ENCODE data around the gene HMG20B.

Gene HMG20B

GRCh38 chr19:3585301-3586126 lies 12.8 kb downstream of the HMG20B start, which contains the start of gene GIPC3:
Gene GIPC3 (plus strand): TSS chr19:3585478. CDS start chr19:3585598, 120 bp downstream.
- no peak for DNase-seq

DNA sequence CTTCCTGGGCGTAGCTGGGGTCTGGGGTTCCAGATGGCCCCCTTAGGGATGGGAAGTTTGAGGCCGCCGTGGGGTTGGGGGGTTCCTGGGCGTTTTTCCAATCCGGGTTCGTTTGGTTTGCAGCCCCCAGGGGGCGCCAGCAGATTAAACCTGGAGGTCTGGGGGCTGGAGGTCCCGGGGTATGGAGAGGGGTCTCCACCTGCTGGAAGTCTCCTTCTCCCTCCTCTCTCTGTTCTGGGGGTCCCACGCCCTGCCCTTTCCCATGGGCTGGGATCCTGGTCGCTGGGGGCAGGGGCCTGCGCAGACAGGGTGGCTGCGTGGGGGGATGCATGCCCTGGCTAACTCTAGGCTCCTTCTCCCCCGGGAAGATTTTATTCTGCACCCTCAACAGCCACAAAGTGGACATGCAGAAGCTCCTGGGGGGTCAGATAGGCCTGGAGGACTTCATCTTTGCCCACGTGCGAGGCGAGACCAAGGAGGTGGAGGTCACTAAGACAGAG lies 13.4 kb downstream of the HMG20B start:
- peak; percentile 45 for DNase-seq

DNA sequence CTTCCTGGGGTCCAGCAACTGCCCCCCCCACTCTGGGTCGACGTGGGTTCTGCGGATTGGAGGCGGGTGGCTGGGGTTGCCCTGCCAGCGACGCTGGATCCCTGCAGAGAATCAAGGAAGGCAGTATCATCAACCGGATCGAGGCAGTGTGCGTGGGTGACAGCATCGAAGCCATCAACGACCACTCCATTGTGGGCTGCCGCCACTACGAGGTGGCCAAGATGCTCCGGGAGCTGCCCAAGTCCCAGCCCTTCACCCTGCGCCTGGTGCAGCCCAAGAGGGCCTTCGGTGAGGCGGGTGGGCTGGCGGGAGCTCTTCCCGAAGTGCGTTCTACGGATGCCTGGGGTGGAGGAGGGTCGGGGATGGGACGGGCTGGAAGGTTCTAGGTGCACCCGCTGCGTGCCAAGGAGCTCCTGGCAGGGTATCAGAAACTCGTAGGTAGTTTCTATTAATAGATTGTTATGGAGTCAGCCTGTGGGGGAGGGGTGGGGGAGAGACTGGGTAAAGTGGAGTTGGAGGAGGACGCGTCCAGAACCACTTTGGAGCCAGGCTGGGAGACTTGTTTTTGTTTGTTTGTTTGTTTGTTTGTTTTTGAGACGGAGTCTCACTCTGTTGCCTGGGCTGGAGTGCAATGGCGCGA lies 14.1 kb downstream of the HMG20B start:
- DNase-seq = no peak

- DNase-seq = no peak
Measured at GRCh38 chr19:3589439-3589838, 16.7 kb downstream of the HMG20B start.

- no peak for DNase-seq
Measured at GRCh38 chr19:3589949-3590348, 17.2 kb downstream of the HMG20B start.

GRCh38 chr19:3590991-3591659 lies 18.4 kb downstream of the HMG20B start:
- no peak for DNase-seq

DNA sequence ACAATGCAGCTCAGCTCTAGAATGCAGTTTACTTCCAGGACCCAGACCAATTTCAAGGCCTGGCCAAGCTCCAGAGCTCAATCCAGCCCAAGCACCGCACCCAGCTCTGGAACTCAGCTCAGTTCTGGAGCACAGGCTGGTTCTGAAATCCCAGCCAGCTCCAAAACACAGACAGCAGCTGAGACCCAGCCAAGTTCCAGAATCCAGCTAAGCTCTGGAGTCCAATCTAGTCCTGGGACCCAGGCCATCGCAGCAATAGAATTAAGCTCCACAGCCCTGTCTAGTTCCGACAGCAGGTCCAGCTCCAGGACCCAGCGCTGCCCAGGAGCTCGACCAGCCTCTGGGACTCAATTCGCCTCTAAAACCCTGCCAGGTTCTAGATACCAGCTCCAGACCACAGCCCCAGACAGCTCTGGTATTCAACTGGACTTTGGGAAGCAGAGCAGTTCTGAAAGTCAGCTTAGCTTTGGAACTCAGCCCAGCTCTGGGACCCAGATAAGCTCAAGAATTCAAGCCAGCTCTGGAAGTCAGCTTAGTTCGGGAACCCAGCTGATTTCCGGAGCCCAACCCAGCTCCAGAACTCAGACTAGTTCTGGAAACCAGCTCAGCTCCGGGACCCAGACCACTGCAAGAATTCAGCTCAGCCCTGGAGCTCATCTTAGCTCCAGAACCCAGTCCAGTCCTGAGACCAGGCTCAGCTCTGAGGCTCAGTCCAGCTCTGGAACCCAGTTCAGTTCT lies 19.3 kb downstream of the HMG20B start:
- DNase-seq = no peak

DNA sequence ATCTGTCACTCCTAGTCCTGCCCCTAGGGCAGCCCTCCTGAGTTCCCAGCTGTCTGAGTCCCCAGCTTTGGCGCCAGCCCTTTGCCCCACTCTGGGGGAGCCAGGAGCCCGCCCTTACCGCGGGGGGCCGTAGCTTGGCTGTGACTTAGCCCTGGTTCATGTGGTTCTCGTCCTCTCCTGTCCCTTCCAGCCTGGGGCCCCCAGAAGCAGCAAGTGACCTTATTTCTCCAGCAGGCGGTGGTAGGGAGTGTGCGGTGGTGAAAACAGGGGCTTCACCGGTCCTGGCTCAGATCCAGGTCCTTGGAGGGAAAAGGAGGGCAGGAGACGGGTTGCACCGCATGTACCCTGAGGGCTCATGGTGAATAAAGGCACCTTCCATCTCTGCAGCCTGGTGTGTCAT lies 20.4 kb downstream of the HMG20B start:
- DNase-seq = no peak

GRCh38 chr19:3595521-3596061 lies 22.8 kb downstream of the HMG20B start:
- no peak for DNase-seq

DNA sequence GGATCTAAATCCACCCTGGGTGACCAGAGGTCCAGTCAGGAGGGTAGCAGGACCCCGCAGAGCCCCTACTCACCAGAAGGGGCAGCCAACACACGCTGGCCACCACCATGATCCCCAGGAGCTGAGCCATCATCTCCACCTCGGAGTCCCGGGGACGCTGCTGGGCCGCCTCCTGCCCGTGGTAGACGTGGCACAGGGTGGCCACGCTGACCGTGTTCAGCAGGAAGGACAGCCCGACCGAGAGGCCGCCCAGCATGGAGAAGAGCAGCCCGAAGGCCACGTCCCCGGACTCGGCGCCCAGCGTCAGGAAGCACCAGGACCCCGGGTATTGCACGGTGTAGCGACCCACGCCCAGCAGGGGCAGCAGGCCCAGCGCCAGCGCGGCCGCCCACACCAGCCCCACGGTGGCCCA lies 27.0 kb downstream of the HMG20B start:
- no peak for DNase-seq

DNA sequence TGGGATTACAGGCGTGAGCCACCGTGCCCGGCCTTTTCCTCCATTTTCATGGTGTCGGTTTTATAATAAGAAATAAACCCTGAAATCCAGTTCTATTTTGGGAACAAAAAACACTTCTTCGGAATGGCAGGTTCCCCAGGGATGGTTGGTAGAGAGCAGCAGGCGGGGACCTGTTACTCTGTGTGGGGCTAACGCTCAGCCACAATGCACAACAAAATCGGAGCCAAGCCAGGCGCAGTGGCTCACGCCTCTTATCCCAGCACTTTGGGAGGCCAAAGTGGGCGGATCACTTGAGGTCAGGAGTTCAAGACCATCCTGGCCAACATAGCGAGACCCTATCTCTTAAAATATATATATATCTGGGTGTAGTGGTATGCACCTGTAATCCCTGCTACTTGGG lies 28.3 kb downstream of the HMG20B start:
- no peak for DNase-seq

DNA sequence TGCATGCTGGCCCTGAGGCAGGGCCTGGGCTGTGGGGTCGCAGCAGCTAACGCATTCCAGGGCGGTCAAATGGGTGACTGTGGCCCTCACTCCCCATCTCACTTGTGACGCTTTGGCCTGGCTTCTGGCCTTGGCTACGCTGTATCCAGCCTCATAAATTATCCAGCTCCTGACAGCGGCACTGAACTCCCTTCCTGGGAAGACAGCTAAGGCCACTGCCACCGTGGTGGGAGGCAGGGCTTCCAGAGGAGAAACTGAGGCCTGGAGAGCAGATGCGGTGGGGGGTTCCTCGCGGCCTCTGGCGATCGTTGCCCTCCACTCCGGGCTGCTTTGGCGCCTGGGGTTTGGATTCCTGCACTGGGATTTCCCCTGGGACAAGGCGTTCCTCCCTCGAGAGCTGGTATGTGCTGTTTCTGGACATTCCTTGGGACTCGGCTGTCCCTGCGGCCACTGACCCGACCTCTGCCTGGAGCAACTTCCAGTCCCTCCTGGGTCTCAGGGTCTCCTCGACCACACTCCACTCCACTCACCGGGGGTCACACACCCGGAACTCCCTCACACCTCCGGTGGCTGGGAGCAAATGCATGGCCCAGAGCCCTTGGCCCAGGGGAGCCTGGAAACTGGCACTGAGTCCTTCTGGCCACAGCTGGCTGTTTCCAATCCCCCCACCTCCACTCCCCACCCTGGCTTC lies 30.5 kb downstream of the HMG20B start:
- DNase-seq = no peak

- DNase-seq = no peak
Measured at GRCh38 chr19:3604227-3604986, 31.7 kb downstream of the HMG20B start.

DNA sequence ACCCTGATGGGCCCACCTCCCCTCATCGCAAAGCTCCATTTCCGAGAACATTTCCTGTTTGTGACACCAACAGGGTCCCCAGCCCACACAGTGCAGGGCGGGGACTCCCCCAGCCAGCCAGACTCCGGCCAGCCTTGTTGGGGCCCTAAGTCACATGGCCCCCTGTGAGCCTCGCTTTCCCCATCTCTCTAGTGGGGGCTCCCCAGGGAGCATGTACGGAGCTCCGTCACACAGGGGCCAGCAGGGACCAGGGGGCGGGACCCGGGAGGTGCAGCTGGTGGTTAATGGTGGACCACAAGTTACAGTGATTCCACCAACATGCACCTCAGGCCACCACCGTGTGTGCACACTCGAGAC lies 32.2 kb downstream of the HMG20B start:
- no peak for DNase-seq

GRCh38 chr19:3605361-3605760 lies 32.6 kb downstream of the HMG20B start:
- no peak for DNase-seq

GRCh38 chr19:3605770-3606169 lies 33.0 kb downstream of the HMG20B start:
- no peak for DNase-seq

DNA sequence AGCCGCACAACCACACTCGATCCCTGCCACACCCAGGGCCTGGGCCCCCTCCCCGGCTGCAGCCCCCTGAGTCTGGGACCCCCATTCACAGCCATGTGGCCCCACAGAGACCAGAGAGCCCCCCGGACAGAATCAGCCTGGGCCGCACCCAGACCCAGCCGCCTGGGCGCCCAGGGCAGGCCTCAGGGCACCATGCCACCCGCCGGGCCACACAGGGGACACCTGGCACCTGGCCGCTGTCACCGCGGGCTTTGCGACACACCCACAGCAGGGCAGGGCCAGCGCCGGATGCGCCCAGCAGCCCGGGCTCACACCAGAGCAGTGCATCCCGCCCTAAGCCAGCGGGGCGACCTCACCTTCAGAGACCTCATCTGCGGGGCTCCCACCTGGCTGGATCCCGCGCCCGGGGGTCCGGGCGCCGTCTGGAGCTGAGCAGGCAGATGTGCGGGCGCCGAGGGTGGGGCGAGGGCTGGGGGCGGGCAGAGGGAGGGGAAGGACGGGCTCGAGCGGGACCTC lies 33.5 kb downstream of the HMG20B start:
- DNase-seq = no peak

- DNase-seq = peak; percentile 58
Measured at GRCh38 chr19:3606690-3607289, 34.0 kb downstream of the HMG20B start, which contains the start of gene TBXA2R. Gene TBXA2R (minus strand): TSS chr19:3606875. CDS start chr19:3600634, 6,241 bp downstream.

DNA sequence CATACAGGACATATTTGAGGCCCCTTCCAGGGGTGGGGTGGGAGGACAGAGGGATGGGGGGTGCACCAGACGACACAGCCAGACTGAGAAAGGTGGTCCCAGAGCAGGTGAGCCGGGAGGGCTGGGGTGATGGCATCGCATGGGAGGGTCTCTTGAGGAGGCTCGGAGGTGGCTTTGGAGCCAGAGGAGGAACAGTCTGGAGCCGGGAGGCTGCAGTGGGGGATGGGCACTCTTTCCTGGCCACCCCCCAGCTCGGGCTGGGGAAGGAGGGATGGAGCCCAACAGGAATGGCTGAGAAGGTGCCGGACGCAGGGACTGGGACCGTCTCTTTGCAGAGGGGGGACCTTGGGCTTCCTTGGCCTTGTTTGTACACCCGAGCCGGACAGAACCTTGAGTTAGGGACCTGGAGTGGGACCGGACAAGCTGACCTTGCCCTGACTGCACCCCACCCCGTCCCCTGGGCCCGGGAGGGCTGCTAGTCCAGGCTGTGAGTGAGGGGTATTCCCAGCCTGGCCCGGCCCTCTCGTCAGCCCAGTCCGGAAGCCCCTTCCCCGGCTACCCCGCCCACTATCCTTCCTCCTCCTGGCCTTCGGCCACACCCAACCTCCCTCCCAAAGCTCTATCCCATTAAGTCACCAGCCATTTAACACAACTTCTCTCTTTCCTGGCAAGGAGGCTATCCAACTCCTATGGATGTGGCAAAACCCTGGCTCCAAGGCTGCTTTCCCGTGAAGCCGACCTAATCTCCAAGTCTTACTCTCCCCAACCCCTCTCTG lies 34.7 kb downstream of the HMG20B start:
- DNase-seq = peak; percentile 42

All from suppressor macrophage treated with lipopolysaccharide for 4 hours (primary cell).